ENCODE results near the gene PCTP.

DNA sequence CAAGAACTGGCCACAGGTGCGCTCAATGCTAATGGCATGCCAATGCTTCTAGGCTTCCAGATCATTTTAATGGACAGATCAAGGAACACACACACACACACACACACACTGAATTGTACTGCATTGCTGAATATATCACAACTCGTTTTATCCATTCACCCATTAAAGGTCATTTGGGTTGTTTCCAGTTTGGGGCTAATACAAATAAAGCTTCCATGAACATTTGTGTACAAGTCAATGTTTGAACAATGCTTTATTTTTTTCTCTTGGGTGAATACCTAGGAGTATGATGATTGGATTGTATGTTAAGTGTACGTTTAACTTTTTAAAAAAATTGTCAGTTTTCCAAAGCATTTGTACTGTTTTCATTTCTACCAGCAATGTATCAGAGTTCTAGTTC lies 3.6 kb upstream of the PCTP start:
- no peak for TF ChIP-seq EP300 (IDR thresholded peaks at IDR 0.05)
- TF ChIP-seq, protein P1, sequence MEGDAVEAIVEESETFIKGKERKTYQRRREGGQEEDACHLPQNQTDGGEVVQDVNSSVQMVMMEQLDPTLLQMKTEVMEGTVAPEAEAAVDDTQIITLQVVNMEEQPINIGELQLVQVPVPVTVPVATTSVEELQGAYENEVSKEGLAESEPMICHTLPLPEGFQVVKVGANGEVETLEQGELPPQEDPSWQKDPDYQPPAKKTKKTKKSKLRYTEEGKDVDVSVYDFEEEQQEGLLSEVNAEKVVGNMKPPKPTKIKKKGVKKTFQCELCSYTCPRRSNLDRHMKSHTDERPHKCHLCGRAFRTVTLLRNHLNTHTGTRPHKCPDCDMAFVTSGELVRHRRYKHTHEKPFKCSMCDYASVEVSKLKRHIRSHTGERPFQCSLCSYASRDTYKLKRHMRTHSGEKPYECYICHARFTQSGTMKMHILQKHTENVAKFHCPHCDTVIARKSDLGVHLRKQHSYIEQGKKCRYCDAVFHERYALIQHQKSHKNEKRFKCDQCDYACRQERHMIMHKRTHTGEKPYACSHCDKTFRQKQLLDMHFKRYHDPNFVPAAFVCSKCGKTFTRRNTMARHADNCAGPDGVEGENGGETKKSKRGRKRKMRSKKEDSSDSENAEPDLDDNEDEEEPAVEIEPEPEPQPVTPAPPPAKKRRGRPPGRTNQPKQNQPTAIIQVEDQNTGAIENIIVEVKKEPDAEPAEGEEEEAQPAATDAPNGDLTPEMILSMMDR (IDR thresholded peaks at IDR 0.05), result no peak

Data from stomach (tissue), 4 donors.